A549 (cell line): ENCODE data around the gene TICAM1.

Source experiments
- CEBPB ChIP-seq, 2 experiments: fragments of >200 bp in 1 of 2; sonication (Bioruptor Twin) in 1 of 2; formaldehyde crosslinking in 1 of 2; IDR thresholded peaks; 2 replicates each; pipeline ENCODE4 v1.6.1; 2012 to 2016
- EP300 ChIP-seq, 2 experiments: fragments of >200 bp; sonication (Bioruptor Twin); formaldehyde crosslinking; IDR thresholded peaks; 2 replicates in 1 of 2; 3 replicates in 1 of 2; pipeline ENCODE4 v1.6.1; 2016 to 2017
- MYC ChIP-seq: IDR thresholded peaks from 2 replicates; pipeline ENCODE4 v1.6.1; 2012; ENCODE audit warnings: mild to moderate bottlenecking, inconsistent platforms, low read length, improper control_type of control experiment, borderline replicate concordance
- POLR2A ChIP-seq: IDR thresholded peaks from 2 replicates; pipeline ENCODE4 v1.6.1; 2012; ENCODE audit warnings: mild to moderate bottlenecking, low read length

GRCh38 chr19:4817467-4818277 is 13.8 kb downstream of the TICAM1 start:
- TF ChIP-seq MYC, result no peak
- no peak for TF ChIP-seq CEBPB (IDR thresholded peaks at IDR 0.05)
- TF ChIP-seq POLR2A, result no peak
- no peak for TF ChIP-seq EP300 (IDR thresholded peaks at IDR 0.05)
